Mononuclear cell (primary cell): ENCODE measurements around the gene LRCH1. TPM values are rescaled to one million over a fixed set of nuclear protein-coding genes. Genes with fewer than 3 reads are reported as not detected.
"Not testable (repeated sequence)": the region's sequence is repeated elsewhere in the genome, so short reads cannot be mapped to it uniquely, and the experiment has no call there.

ENCODE experiments used
- H3K27me3 ChIP-seq: 2 replicates; pipeline ENCODE4 v1.6.0; 2011; ENCODE audit warnings: low read length, control low read depth; ENCODE audit not compliant: insufficient read depth
- H3K4me1 ChIP-seq: 2 replicates; pipeline ENCODE4 v1.5.1; 2011; ENCODE audit warnings: mild to moderate bottlenecking, low read length, control low read depth; ENCODE audit not compliant: insufficient read depth
- H3K4me3 ChIP-seq: 2 replicates; pipeline ENCODE4 v1.5.1; 2011; ENCODE audit warnings: mild to moderate bottlenecking, low read length, moderate library complexity
- H3K9me3 ChIP-seq: 2 replicates; pipeline ENCODE4 v1.5.1; 2011; ENCODE audit warnings: low read depth, mild to moderate bottlenecking, control low read depth, low read length
- total RNA-seq: library from RNA; depleted of rRNA; stranded (reverse); fragments of >200 nt; gene quantifications from one replicate; pipeline ENCODE4 v1.2.3, GENCODE V29; 2012

Gene LRCH1
- total RNA-seq, 1 donor, result 9.8 TPM

GRCh38 chr13:46745706-46746105, 192.7 kb downstream of the LRCH1 start:
- H3K4me3 ChIP-seq, result no peak overlapping the region
- no peaks in the 10 kb centered on the region for H3K9me3 ChIP-seq
- no peaks in the 10 kb centered on the region for H3K27me3 ChIP-seq
- H3K4me1 ChIP-seq, result peaks cover 11% of the 10 kb centered on the region

- H3K4me3 ChIP-seq, result no peak overlapping the region
- peaks cover 24% of the 10 kb centered on the region for H3K4me1 ChIP-seq
- no peaks in the 10 kb centered on the region for H3K27me3 ChIP-seq
- H3K9me3 ChIP-seq, result no peaks in the 10 kb centered on the region
Observed at GRCh38 chr13:46747031-46747820, 194.3 kb downstream of the LRCH1 start.

GRCh38 chr13:46748300-46748699, 195.3 kb downstream of the LRCH1 start:
- no peaks in the 10 kb centered on the region for H3K27me3 ChIP-seq
- no peak overlapping the region for H3K4me3 ChIP-seq
- no peaks in the 10 kb centered on the region for H3K9me3 ChIP-seq
- H3K4me1 ChIP-seq, result peaks cover 30% of the 10 kb centered on the region

- H3K4me3 ChIP-seq, result no peak overlapping the region
- H3K27me3 ChIP-seq, result no peaks in the 10 kb centered on the region
- H3K4me1 ChIP-seq, result peaks cover 37% of the 10 kb centered on the region
- H3K9me3 ChIP-seq, result no peaks in the 10 kb centered on the region
Observed at GRCh38 chr13:46749951-46750350, 197.0 kb downstream of the LRCH1 start.

GRCh38 chr13:46751811-46752635, 199.1 kb downstream of the LRCH1 start:
- peaks cover 42% of the 10 kb centered on the region for H3K4me1 ChIP-seq
- H3K4me3 ChIP-seq, result no peak overlapping the region
- H3K27me3 ChIP-seq, result no peaks in the 10 kb centered on the region
- H3K9me3 ChIP-seq, result no peaks in the 10 kb centered on the region

- H3K4me1 ChIP-seq, result peaks cover 49% of the 10 kb centered on the region
- H3K4me3 ChIP-seq, result no peak overlapping the region
- H3K27me3 ChIP-seq, result no peaks in the 10 kb centered on the region
- H3K9me3 ChIP-seq, result no peaks in the 10 kb centered on the region
Observed at GRCh38 chr13:46753137-46753536, 200.2 kb downstream of the LRCH1 start.

- H3K4me1 ChIP-seq, result peaks cover 46% of the 10 kb centered on the region
- no peaks in the 10 kb centered on the region for H3K9me3 ChIP-seq
- no peaks in the 10 kb centered on the region for H3K27me3 ChIP-seq
- no peak overlapping the region for H3K4me3 ChIP-seq
Observed at GRCh38 chr13:46753917-46754316, 200.9 kb downstream of the LRCH1 start.

- Histone ChIP-seq H3K4me3 (no peak overlapping the region), H3K27me3 (no peaks in the 10 kb centered on the region), H3K9me3 (no peaks in the 10 kb centered on the region), H3K4me1 (peaks cover 53% of the 10 kb centered on the region)
Observed at GRCh38 chr13:46754812-46755211, 201.8 kb downstream of the LRCH1 start.

GRCh38 chr13:46755508-46755907, 202.5 kb downstream of the LRCH1 start:
- not testable (repeated sequence) for H3K4me3 ChIP-seq, H3K27me3 ChIP-seq, H3K9me3 ChIP-seq
- H3K4me1 ChIP-seq, result peaks cover 56% of the 10 kb centered on the region

GRCh38 chr13:46756977-46757376, 204.0 kb downstream of the LRCH1 start:
- no peaks in the 10 kb centered on the region for H3K9me3 ChIP-seq
- no peak overlapping the region for H3K4me3 ChIP-seq
- H3K27me3 ChIP-seq, result no peaks in the 10 kb centered on the region
- peaks cover 43% of the 10 kb centered on the region for H3K4me1 ChIP-seq

GRCh38 chr13:46757640-46758039, 204.7 kb downstream of the LRCH1 start:
- H3K4me3 ChIP-seq, result no peak overlapping the region
- H3K4me1 ChIP-seq, result peaks cover 37% of the 10 kb centered on the region
- H3K27me3 ChIP-seq, result no peaks in the 10 kb centered on the region
- H3K9me3 ChIP-seq, result no peaks in the 10 kb centered on the region

GRCh38 chr13:46759846-46760245, 206.9 kb downstream of the LRCH1 start:
- Histone ChIP-seq H3K4me1 (peaks cover 28% of the 10 kb centered on the region), H3K4me3 (no peak overlapping the region), H3K9me3 (no peaks in the 10 kb centered on the region), H3K27me3 (no peaks in the 10 kb centered on the region)

GRCh38 chr13:46761174-46761573, 208.2 kb downstream of the LRCH1 start:
- no peak overlapping the region for H3K4me3 ChIP-seq
- H3K4me1 ChIP-seq, result peaks cover 28% of the 10 kb centered on the region
- H3K9me3 ChIP-seq, result no peaks in the 10 kb centered on the region
- no peaks in the 10 kb centered on the region for H3K27me3 ChIP-seq

GRCh38 chr13:46761866-46762265, 208.9 kb downstream of the LRCH1 start:
- Histone ChIP-seq H3K4me1 (peaks cover 25% of the 10 kb centered on the region), H3K4me3 (no peak overlapping the region), H3K27me3 (no peaks in the 10 kb centered on the region), H3K9me3 (no peaks in the 10 kb centered on the region)

GRCh38 chr13:46769925-46770324, 217.0 kb downstream of the LRCH1 start:
- H3K9me3 ChIP-seq, H3K4me3 ChIP-seq, H3K4me1 ChIP-seq, H3K27me3 ChIP-seq: not testable (repeated sequence)
